Inflammatory macrophage (primary cell): ENCODE data around the gene NNMT.
"Not testable (repeated sequence)": the region's sequence is repeated elsewhere in the genome, so short reads cannot be mapped to it uniquely, and the experiment has no call there.

Experiments
- DNase-seq, 2 donors: peaks; one replicate each; pipeline ENCODE4 v3.0.0-alpha.2; 2020 to 2022

The NNMT gene

GRCh38 chr11:114314096-114314495 is 17.9 kb downstream of the NNMT start:
- no peak for DNase-seq

- DNase-seq: no peak
Observed at GRCh38 chr11:114315749-114316368, 19.7 kb downstream of the NNMT start.

GRCh38 chr11:114316980-114317786 is 21.0 kb downstream of the NNMT start:
- DNase-seq: no peak

GRCh38 chr11:114317787-114318137 is 21.6 kb downstream of the NNMT start:
- DNase-seq: no peak

- no peak for DNase-seq
Observed at GRCh38 chr11:114318361-114318760, 22.2 kb downstream of the NNMT start.

GRCh38 chr11:114319716-114320328 is 23.6 kb downstream of the NNMT start:
- no peak for DNase-seq

- DNase-seq: no peak
Observed at GRCh38 chr11:114321621-114322257, 25.5 kb downstream of the NNMT start.

- DNase-seq: no peak
Observed at GRCh38 chr11:114322934-114323333, 26.7 kb downstream of the NNMT start.

GRCh38 chr11:114326151-114326550 is 30.0 kb downstream of the NNMT start:
- no peak for DNase-seq

GRCh38 chr11:114326776-114327175 is 30.6 kb downstream of the NNMT start:
- DNase-seq: no peak

GRCh38 chr11:114330373-114330772 is 34.2 kb downstream of the NNMT start:
- no peak for DNase-seq

GRCh38 chr11:114340311-114341131 is 44.3 kb downstream of the NNMT start:
- peak; percentile 49 to 57 for DNase-seq

- not testable (repeated sequence) for DNase-seq
Observed at GRCh38 chr11:114341667-114342066, 45.5 kb downstream of the NNMT start.

- DNase-seq: no peak
Observed at GRCh38 chr11:114342476-114342875, 46.3 kb downstream of the NNMT start.

GRCh38 chr11:114343020-114343419 is 46.8 kb downstream of the NNMT start:
- no peak for DNase-seq

GRCh38 chr11:114343493-114343892 is 47.3 kb downstream of the NNMT start:
- no peak for DNase-seq

GRCh38 chr11:114344494-114344893 is 48.3 kb downstream of the NNMT start:
- DNase-seq: no peak

GRCh38 chr11:114345575-114346222 is 49.5 kb downstream of the NNMT start:
- DNase-seq: no peak

- DNase-seq: peak; percentile 4 to 35
Observed at GRCh38 chr11:114346709-114347141, 50.5 kb downstream of the NNMT start.

- DNase-seq: peak; percentile 63 to 70
Observed at GRCh38 chr11:114348200-114349191, 52.3 kb downstream of the NNMT start.

- no peak for DNase-seq
Observed at GRCh38 chr11:114350022-114350421, 53.8 kb downstream of the NNMT start.
